ENCODE results near the gene PROCA1. TPM values are rescaled to one million over a fixed set of nuclear protein-coding genes. Genes with fewer than 3 reads are reported as not detected.

PROCA1 gene
- polyA plus RNA-seq, 1 experiment: 0.52 TPM

GRCh38 chr17:28718333-28719020 is 6.8 kb upstream of the PROCA1 start:
- POLR2A ChIA-PET: interaction anchor here (1.4 to 2.8 kb wide), 2 partner anchors 7 to 25 kb away, joined by 4 to 40 read pairs; partner anchors contain the start of genes PROCA1 and TRAF4
- Histone ChIP-seq H3K27me3 (ENCODE audit: control insufficient read depth, insufficient read depth, low read length) (no peaks in the 10 kb centered on the region), H3K4me3 (ENCODE audit: low read depth, low read length) (peak overlapping the region; percentile 85), H3K27ac (ENCODE audit: low read depth, low read length) (peak overlapping the region; percentile 91), H3K9me3 (ENCODE audit: control insufficient read depth, insufficient read depth, low read length) (no peaks in the 10 kb centered on the region; the same call in 1 of the 2 replicates)
- DNase-seq (ENCODE audit: low read depth, low spot score): no peak
- TF ChIP-seq CTCF (IDR thresholded peaks at IDR 0.05; ENCODE audit: low read depth, low read length): no peak
- CTCF ChIA-PET: interaction anchor here (1.4 kb wide), 1 partner anchor 8 kb away, joined by 4 read pairs; no protein-coding TSS in a partner anchor

GRCh38 chr17:28717578-28718332 is 6.1 kb upstream of the PROCA1 start, which contains the start of gene RAB34:
TSS of gene RAB34 (minus strand) at chr17:28717868. CDS start at chr17:28717266, 602 bp downstream.
- CTCF ChIA-PET: no interaction called here
- peak; percentile 74 for DNase-seq (ENCODE audit: low read depth, low spot score)
- no peaks in the 10 kb centered on the region for H3K27me3 ChIP-seq (ENCODE audit: control insufficient read depth, insufficient read depth, low read length)
- peak within 1 kb of the TSS; percentile 85 for H3K4me3 ChIP-seq (ENCODE audit: low read depth, low read length)
- peak; percentile 15; the same call in 1 of the 2 replicates for TF ChIP-seq CTCF (IDR thresholded peaks at IDR 0.05; ENCODE audit: low read depth, low read length)
- H3K27ac ChIP-seq (ENCODE audit: low read depth, low read length): peak within 1 kb of the TSS; percentile 91
- H3K9me3 ChIP-seq (ENCODE audit: control insufficient read depth, insufficient read depth, low read length): no peaks in the 10 kb centered on the region; the same call in 1 of the 2 replicates
- POLR2A ChIA-PET: no interaction called here

GRCh38 chr17:28716740-28717577 is 5.3 kb upstream of the PROCA1 start:
- no peak for DNase-seq (ENCODE audit: low read depth, low spot score)
- no peak for TF ChIP-seq CTCF (IDR thresholded peaks at IDR 0.05; ENCODE audit: low read depth, low read length)
- ChIA-PET POLR2A (no interaction called here), CTCF (interaction anchor here (1.0 kb wide), 1 partner anchor 10 kb away, joined by 3 read pairs; no protein-coding TSS in a partner anchor)
- H3K27ac ChIP-seq (ENCODE audit: low read depth, low read length): peak overlapping the region; percentile 91
- H3K9me3 ChIP-seq (ENCODE audit: control insufficient read depth, insufficient read depth, low read length): no peaks in the 10 kb centered on the region; the same call in 1 of the 2 replicates
- H3K27me3 ChIP-seq (ENCODE audit: control insufficient read depth, insufficient read depth, low read length): no peaks in the 10 kb centered on the region
- H3K4me3 ChIP-seq (ENCODE audit: low read depth, low read length): peak overlapping the region; percentile 85

GRCh38 chr17:28715217-28715616 is 3.5 kb upstream of the PROCA1 start:
- TF ChIP-seq CTCF (IDR thresholded peaks at IDR 0.05; ENCODE audit: low read depth, low read length): no peak
- DNase-seq (ENCODE audit: low read depth, low spot score): no peak
- Histone ChIP-seq H3K9me3 (ENCODE audit: control insufficient read depth, insufficient read depth, low read length) (no peaks in the 10 kb centered on the region; the same call in 1 of the 2 replicates), H3K4me3 (ENCODE audit: low read depth, low read length) (peak overlapping the region; percentile 85), H3K27ac (ENCODE audit: low read depth, low read length) (no peak overlapping the region), H3K27me3 (ENCODE audit: control insufficient read depth, insufficient read depth, low read length) (no peaks in the 10 kb centered on the region)
- POLR2A ChIA-PET: interaction anchor here (0.6 kb wide), 1 partner anchor 54 kb away, joined by 11 read pairs; no protein-coding TSS in a partner anchor
- CTCF ChIA-PET: interaction anchor here (1.2 kb wide), 1 partner anchor 238 kb away, joined by 4 read pairs; no protein-coding TSS in a partner anchor

Data from AG04450 (cell line).